ENCODE data around the gene HMGCS2. TPM values are rescaled to one million over a fixed set of nuclear protein-coding genes. Genes with fewer than 3 reads are reported as not detected.

HMGCS2 gene
- not detected for total RNA-seq
- polyA plus RNA-seq = not detected
- total RNA-seq = not detected

DNA sequence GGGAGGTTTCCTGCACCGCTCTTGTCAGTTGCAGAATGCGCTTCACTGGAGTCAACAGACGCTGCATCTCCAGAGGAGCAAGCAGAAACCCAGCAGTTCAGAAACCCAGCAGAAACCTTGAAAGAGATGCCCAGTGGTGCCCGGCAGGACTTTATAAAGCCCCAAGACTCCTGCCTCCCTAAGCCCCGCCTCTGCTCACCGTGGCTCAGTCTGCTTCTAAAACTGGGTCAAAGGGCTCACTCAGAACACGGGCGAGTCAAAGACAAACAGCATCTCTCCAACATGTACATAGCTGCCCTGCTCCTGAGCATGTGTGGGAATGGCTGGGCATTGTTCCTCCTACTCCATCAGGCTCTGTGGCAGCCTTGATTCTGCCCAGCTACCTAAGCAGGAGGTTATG lies at the start of gene HMGCS2:
Gene HMGCS2, minus strand, starts transcription at position 128 of the 400 bp plus-strand sequence. Its CDS starts 61 bp downstream, at position 67.
- Histone ChIP-seq H3K27me3 (ENCODE audit: control insufficient read depth in 2 of 2, insufficient read depth in 2 of 2, low read length in 2 of 2) (no peaks in the 10 kb centered on the region), H3K4me3 (ENCODE audit: low read length) (no peak within 1 kb of the TSS), H3K4me1 (ENCODE audit: control insufficient read depth in 2 of 2, insufficient read depth in 2 of 2, low read length in 2 of 2) (no peaks in the 10 kb centered on the region), H3K36me3 (ENCODE audit: control insufficient read depth in 2 of 3, insufficient read depth in 3 of 3, low read length in 3 of 3) (no peaks in the 10 kb centered on the region), H3K9me3 (ENCODE audit: control insufficient read depth in 2 of 3, low read length in 3 of 3) (no peaks in the 10 kb centered on the region), H3K27ac (ENCODE audit: low read depth, low read length) (no peak within 1 kb of the TSS)
- peaks cover 17 to 50% (median 19%) of the 10 kb centered on the region in 5 donors for H3K27me3 Mint-ChIP-seq
- intact Hi-C loops (cut with micrococcal nuclease) = no loop called here
- H3K9me3 Mint-ChIP-seq = no peaks in the 10 kb centered on the region
- H3K4me1 Mint-ChIP-seq = no peaks in the 10 kb centered on the region
- no peaks in the 10 kb centered on the region for H3K36me3 Mint-ChIP-seq
- CTCF ChIA-PET = no interaction called here
- DNase-seq = no peak
- no peak within 1 kb of the TSS for H3K4me3 Mint-ChIP-seq
- no peak within 1 kb of the TSS for H3K27ac Mint-ChIP-seq
- ATAC-seq = no peak
- POLR2A ChIA-PET = no interaction called here

DNA sequence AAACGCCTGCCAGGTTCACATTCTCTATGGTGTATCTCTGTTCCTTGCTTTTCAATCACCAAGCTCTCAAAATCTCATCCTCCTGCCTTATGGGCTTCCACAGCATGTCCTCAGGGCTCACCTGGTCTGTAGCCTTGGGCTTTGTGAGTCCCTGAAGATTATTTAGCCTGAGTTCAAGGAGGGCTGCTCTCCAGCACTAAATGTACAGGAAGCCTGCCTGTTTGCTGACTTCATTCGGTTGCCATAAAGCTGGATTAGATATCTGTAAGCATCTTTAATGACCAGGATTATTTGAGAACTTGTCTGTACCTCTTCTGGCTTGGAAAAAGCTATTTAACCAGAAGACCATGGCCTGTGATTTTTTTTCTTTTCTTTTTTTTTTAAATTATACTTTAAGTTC lies 49.5 kb upstream of the HMGCS2 start:
- ChIA-PET POLR2A (interaction anchor here (0.8 kb wide), 1 partner anchor 72 kb away, joined by 3 read pairs; no protein-coding TSS in a partner anchor), CTCF (interaction anchor here (1.5 kb wide), 1 partner anchor 9 kb away, joined by 3 read pairs; no protein-coding TSS in a partner anchor)
- H3K4me1 Mint-ChIP-seq = no peaks in the 10 kb centered on the region
- DNase-seq (no peak), ATAC-seq (no peak)
- Histone ChIP-seq H3K27me3 (ENCODE audit: control insufficient read depth in 2 of 2, insufficient read depth in 2 of 2, low read length in 2 of 2) (no peaks in the 10 kb centered on the region), H3K36me3 (ENCODE audit: control insufficient read depth in 2 of 3, insufficient read depth in 3 of 3, low read length in 3 of 3) (no peaks in the 10 kb centered on the region), H3K4me3 (ENCODE audit: low read length) (no peak overlapping the region), H3K27ac (ENCODE audit: low read depth, low read length) (no peak overlapping the region), H3K4me1 (ENCODE audit: control insufficient read depth in 2 of 2, insufficient read depth in 2 of 2, low read length in 2 of 2) (no peaks in the 10 kb centered on the region), H3K9me3 (ENCODE audit: control insufficient read depth in 2 of 3, low read length in 3 of 3) (no peaks in the 10 kb centered on the region)
- intact Hi-C loops (cut with micrococcal nuclease) = no loop called here
- H3K9me3 Mint-ChIP-seq = peaks cover 0 to 7% (median 0%) of the 10 kb centered on the region in 11 donors
- peaks cover 0 to 5% (median 0%) of the 10 kb centered on the region in 5 donors for H3K36me3 Mint-ChIP-seq
- H3K4me3 Mint-ChIP-seq = no peak overlapping the region
- H3K27ac Mint-ChIP-seq = no peak overlapping the region
- H3K27me3 Mint-ChIP-seq = peaks cover 5 to 69% (median 15%) of the 10 kb centered on the region in 5 donors

DNA sequence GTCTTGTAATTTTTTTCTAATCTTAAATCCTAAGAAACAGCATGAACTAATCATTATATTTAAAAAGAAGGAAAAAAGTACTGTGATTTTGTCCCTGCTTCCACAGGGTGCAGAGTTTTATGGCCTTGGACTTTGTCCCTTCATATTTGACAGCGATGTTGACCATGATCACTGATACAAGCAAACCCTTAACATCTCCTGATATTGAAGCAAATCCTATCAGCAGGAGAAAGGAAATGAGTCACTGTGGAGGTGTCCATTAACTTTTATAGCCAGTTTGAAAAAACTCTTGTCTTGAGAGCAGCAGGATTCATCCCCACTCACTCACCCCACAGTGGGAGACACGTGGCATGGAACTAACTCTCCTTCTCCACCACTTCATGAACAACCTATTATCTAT lies 47.7 kb upstream of the HMGCS2 start:
- intact Hi-C loops (cut with micrococcal nuclease) = no loop called here
- POLR2A ChIA-PET = no interaction called here
- H3K4me3 ChIP-seq (ENCODE audit: low read length) = no peak overlapping the region
- Mint-ChIP-seq H3K4me1 (no peaks in the 10 kb centered on the region), H3K9me3 (peaks cover 0 to 7% (median 0%) of the 10 kb centered on the region in 11 donors), H3K27me3 (peaks cover 0 to 66% (median 8%) of the 10 kb centered on the region in 5 donors), H3K4me3 (no peak overlapping the region), H3K36me3 (peaks cover 0 to 5% (median 0%) of the 10 kb centered on the region in 5 donors), H3K27ac (no peak overlapping the region)
- CTCF ChIA-PET = interaction anchor here (1.5 kb wide), 1 partner anchor 7 kb away, joined by 3 read pairs; no protein-coding TSS in a partner anchor
- ATAC-seq = no peak
- no peaks in the 10 kb centered on the region for H3K4me1 ChIP-seq (ENCODE audit: control insufficient read depth in 2 of 2, insufficient read depth in 2 of 2, low read length in 2 of 2)
- no peaks in the 10 kb centered on the region for H3K36me3 ChIP-seq (ENCODE audit: control insufficient read depth in 2 of 3, insufficient read depth in 3 of 3, low read length in 3 of 3)
- no peak for DNase-seq
- no peaks in the 10 kb centered on the region for H3K9me3 ChIP-seq (ENCODE audit: control insufficient read depth in 2 of 3, low read length in 3 of 3)
- no peaks in the 10 kb centered on the region for H3K27me3 ChIP-seq (ENCODE audit: control insufficient read depth in 2 of 2, insufficient read depth in 2 of 2, low read length in 2 of 2)
- H3K27ac ChIP-seq (ENCODE audit: low read depth, low read length) = no peak overlapping the region

- Histone ChIP-seq H3K27ac (ENCODE audit: low read depth, low read length) (no peak overlapping the region), H3K27me3 (ENCODE audit: control insufficient read depth in 2 of 2, insufficient read depth in 2 of 2, low read length in 2 of 2) (no peaks in the 10 kb centered on the region), H3K4me3 (ENCODE audit: low read length) (no peak overlapping the region), H3K4me1 (ENCODE audit: control insufficient read depth in 2 of 2, insufficient read depth in 2 of 2, low read length in 2 of 2) (no peaks in the 10 kb centered on the region), H3K9me3 (ENCODE audit: control insufficient read depth in 2 of 3, low read length in 3 of 3) (no peaks in the 10 kb centered on the region), H3K36me3 (ENCODE audit: control insufficient read depth in 2 of 3, insufficient read depth in 3 of 3, low read length in 3 of 3) (no peaks in the 10 kb centered on the region)
- POLR2A ChIA-PET = no interaction called here
- Mint-ChIP-seq H3K9me3 (peaks cover 0 to 7% (median 0%) of the 10 kb centered on the region in 11 donors), H3K4me1 (no peaks in the 10 kb centered on the region), H3K27ac (no peak overlapping the region), H3K36me3 (peaks cover 0 to 5% (median 0%) of the 10 kb centered on the region in 5 donors), H3K27me3 (peaks cover 0 to 64% (median 5%) of the 10 kb centered on the region in 5 donors), H3K4me3 (no peak overlapping the region)
- ATAC-seq (no peak), DNase-seq (no peak)
- CTCF ChIA-PET = interaction anchor here (1.1 kb wide), 1 partner anchor 9 kb away, joined by 4 read pairs; no protein-coding TSS in a partner anchor
- intact Hi-C loops (cut with micrococcal nuclease) = no loop called here
Observed at GRCh38 chr1:119815928-119816327, 47.2 kb upstream of the HMGCS2 start.

GRCh38 chr1:119815361-119815760 lies 46.7 kb upstream of the HMGCS2 start:
- Mint-ChIP-seq H3K4me3 (no peak overlapping the region), H3K27ac (no peak overlapping the region), H3K9me3 (peaks cover 0 to 7% (median 0%) of the 10 kb centered on the region in 11 donors), H3K4me1 (no peaks in the 10 kb centered on the region), H3K27me3 (peaks cover 0 to 65% (median 5%) of the 10 kb centered on the region in 5 donors), H3K36me3 (peaks cover 0 to 5% (median 0%) of the 10 kb centered on the region in 5 donors)
- DNase-seq = no peak
- no peaks in the 10 kb centered on the region for H3K9me3 ChIP-seq (ENCODE audit: control insufficient read depth in 2 of 3, low read length in 3 of 3)
- intact Hi-C loops (cut with micrococcal nuclease) = no loop called here
- ChIA-PET POLR2A (no interaction called here), CTCF (interaction anchor here (1.1 kb wide), 1 partner anchor 8 kb away, joined by 4 read pairs; no protein-coding TSS in a partner anchor)
- no peak overlapping the region for H3K4me3 ChIP-seq (ENCODE audit: low read length)
- no peaks in the 10 kb centered on the region for H3K36me3 ChIP-seq (ENCODE audit: control insufficient read depth in 2 of 3, insufficient read depth in 3 of 3, low read length in 3 of 3)
- H3K4me1 ChIP-seq (ENCODE audit: control insufficient read depth in 2 of 2, insufficient read depth in 2 of 2, low read length in 2 of 2) = no peaks in the 10 kb centered on the region
- no peak for ATAC-seq
- H3K27me3 ChIP-seq (ENCODE audit: control insufficient read depth in 2 of 2, insufficient read depth in 2 of 2, low read length in 2 of 2) = no peaks in the 10 kb centered on the region
- H3K27ac ChIP-seq (ENCODE audit: low read depth, low read length) = no peak overlapping the region

GRCh38 chr1:119814288-119814687 lies 45.6 kb upstream of the HMGCS2 start:
- ATAC-seq (no peak), DNase-seq (no peak)
- peaks cover 0 to 1% of the 10 kb centered on the region in 2 donors for H3K27me3 ChIP-seq (ENCODE audit: control insufficient read depth in 2 of 2, insufficient read depth in 2 of 2, low read length in 2 of 2)
- H3K36me3 ChIP-seq (ENCODE audit: control insufficient read depth in 2 of 3, insufficient read depth in 3 of 3, low read length in 3 of 3) = no peaks in the 10 kb centered on the region
- ChIA-PET POLR2A (no interaction called here), CTCF (no interaction called here)
- intact Hi-C loops (cut with micrococcal nuclease) = no loop called here
- no peaks in the 10 kb centered on the region for H3K36me3 Mint-ChIP-seq
- H3K9me3 ChIP-seq (ENCODE audit: control insufficient read depth in 2 of 3, low read length in 3 of 3) = no peaks in the 10 kb centered on the region
- no peak overlapping the region for H3K4me3 ChIP-seq (ENCODE audit: low read length)
- no peak overlapping the region for H3K27ac ChIP-seq (ENCODE audit: low read depth, low read length)
- peaks cover 0 to 58% (median 2%) of the 10 kb centered on the region in 5 donors for H3K27me3 Mint-ChIP-seq
- peaks cover 0 to 2% (median under 1%) of the 10 kb centered on the region in 7 donors for H3K4me1 Mint-ChIP-seq
- H3K9me3 Mint-ChIP-seq = no peaks in the 10 kb centered on the region
- no peaks in the 10 kb centered on the region for H3K4me1 ChIP-seq (ENCODE audit: control insufficient read depth in 2 of 2, insufficient read depth in 2 of 2, low read length in 2 of 2)
- H3K27ac Mint-ChIP-seq = no peak overlapping the region
- no peak overlapping the region for H3K4me3 Mint-ChIP-seq

GRCh38 chr1:119811985-119812557 lies 43.4 kb upstream of the HMGCS2 start:
- DNase-seq = no peak
- H3K27ac ChIP-seq (ENCODE audit: low read depth, low read length) = no peak overlapping the region
- no peaks in the 10 kb centered on the region for H3K9me3 Mint-ChIP-seq
- no peaks in the 10 kb centered on the region for H3K36me3 ChIP-seq (ENCODE audit: control insufficient read depth in 2 of 3, insufficient read depth in 3 of 3, low read length in 3 of 3)
- no peaks in the 10 kb centered on the region for H3K4me1 ChIP-seq (ENCODE audit: control insufficient read depth in 2 of 2, insufficient read depth in 2 of 2, low read length in 2 of 2)
- H3K27ac Mint-ChIP-seq = no peak overlapping the region
- no peak for ATAC-seq
- H3K9me3 ChIP-seq (ENCODE audit: control insufficient read depth in 2 of 3, low read length in 3 of 3) = no peaks in the 10 kb centered on the region
- intact Hi-C loops (cut with micrococcal nuclease) = no loop called here
- H3K36me3 Mint-ChIP-seq = no peaks in the 10 kb centered on the region
- CTCF ChIA-PET = no interaction called here
- H3K4me3 ChIP-seq (ENCODE audit: low read length) = no peak overlapping the region
- H3K27me3 ChIP-seq (ENCODE audit: control insufficient read depth in 2 of 2, insufficient read depth in 2 of 2, low read length in 2 of 2) = peaks cover 0 to 4% of the 10 kb centered on the region in 2 donors
- POLR2A ChIA-PET = no interaction called here
- peaks cover 0 to 10% (median 5%) of the 10 kb centered on the region in 7 donors for H3K4me1 Mint-ChIP-seq
- H3K4me3 Mint-ChIP-seq = no peak overlapping the region
- H3K27me3 Mint-ChIP-seq = peaks cover 10 to 69% (median 12%) of the 10 kb centered on the region in 5 donors

Measured in naive thymus-derived CD4-positive, alpha-beta T cell (primary cell).